HCT116 (cell line): ENCODE results near the gene ROCK2. TPM values are rescaled to one million over a fixed set of nuclear protein-coding genes. Genes with fewer than 3 reads are reported as not detected.

ENCODE experiments used
- ATAC-seq: fragments of 200-7000 bp; cut with Tn5 transposase; 2 replicates; pipeline ENCODE4 v1.9.1; 2020; ENCODE audit warnings: mild to moderate bottlenecking, moderate library complexity
- BruUV-seq: library from RNA; stranded (reverse); fragments of 400-500 nt; replicated peaks from 2 replicates; lab custom pipeline; 2021; lab: Mats Ljungman, UMichigan
- CTCF ChIA-PET: fragments of 300-600 bp; sonication (Branson Sonifier 250); formaldehyde crosslinking; loops from one replicate; lab custom pipeline; 2021; ENCODE audit warnings: antibody characterized with exemption; lab: Charles Lee
- POLR2A ChIA-PET: fragments of 300-600, 350-600 bp; sonication (Branson Sonifier 250); formaldehyde crosslinking; loops from one replicate; lab custom pipeline; 2021; ENCODE audit warnings: antibody characterized with exemption; lab: Charles Lee
- RAD21 ChIA-PET, 2 experiments: fragments of 300-600 bp; sonication (Branson Sonifier 250); formaldehyde crosslinking; loops; one replicate each; lab custom pipeline; 2023; ENCODE audit warnings: low total read pairs in 2 of 2; ENCODE audit not compliant: uncharacterized antibody in 2 of 2, unreplicated experiment in 2 of 2, low non-redundant PET in 1 of 2; lab: Charles Lee
- DNase-seq: peaks from one replicate; pipeline ENCODE4 v3.0.0-alpha.2; 2010; ENCODE audit warnings: low read depth, low spot score
- H2AFZ ChIP-seq: fragments of 200-600 bp; shearing (Covaris generic), sonication (generic); 2 replicates; pipeline ENCODE4 v1.6.1; 2017; ENCODE audit warnings: low read depth, mixed run types, mixed read lengths, antibody characterized with exemption, low read length; ENCODE audit not compliant: poor library complexity, severe bottlenecking
- H3K27ac ChIP-seq: 2 replicates; pipeline ENCODE4 v1.5.1; 2012; ENCODE audit warnings: low read depth, low read length
- H3K27me3 ChIP-seq: fragments of 200-600 bp; sonication (generic); 2 replicates; pipeline ENCODE4 v1.6.1; 2016; ENCODE audit warnings: mixed run types, low read length, mixed read lengths; ENCODE audit not compliant: insufficient read depth
- H3K36me3 ChIP-seq, 2 experiments: fragments of 200-500 bp in 1 of 2; fragments of 200-600 bp in 1 of 2; sonication (Bioruptor generic) in 1 of 2; sonication (generic) in 1 of 2; 2 replicates each; pipeline versions ENCODE4 v1.5.1 to v1.6.1; 2014 to 2016; ENCODE audit warnings: low read length in 2 of 2, inconsistent platforms in 1 of 2, mixed read lengths in 1 of 2, mixed run types in 1 of 2; ENCODE audit not compliant: insufficient read depth in 2 of 2, control insufficient read depth in 1 of 2
- H3K4me1 ChIP-seq, 2 experiments: fragments of 200-600 bp in 1 of 2; sonication (generic) in 1 of 2; 2 replicates each; pipeline versions ENCODE4 v1.5.1 to v1.6.1; 2012 to 2017; ENCODE audit warnings: low read length in 2 of 2, inconsistent platforms in 1 of 2, mild to moderate bottlenecking in 1 of 2, mixed read lengths in 1 of 2, mixed run types in 1 of 2, moderate library complexity in 1 of 2; ENCODE audit not compliant: insufficient read depth in 2 of 2, control insufficient read depth in 1 of 2
- H3K4me2 ChIP-seq: fragments of 200-600 bp; sonication (generic); 2 replicates; pipeline ENCODE4 v1.6.1; 2017; ENCODE audit warnings: mixed run types, low read length, mixed read lengths
- H3K4me3 ChIP-seq, 2 experiments: fragments of 200-600 bp in 1 of 2; sonication (generic) in 1 of 2; replicated peaks in 1 of 2; 2 replicates each; pipeline ENCODE4 v1.5.1; 2011 to 2016; ENCODE audit warnings: low read length in 2 of 2, control low read depth in 1 of 2, low read depth in 1 of 2, mild to moderate bottlenecking in 1 of 2, mixed read lengths in 1 of 2, mixed run types in 1 of 2
- H3K79me2 ChIP-seq: fragments of 200-600 bp; sonication (generic); 2 replicates; pipeline ENCODE4 v1.6.1; 2017; ENCODE audit warnings: mild to moderate bottlenecking, mixed run types, low read length, moderate library complexity, mixed read lengths; ENCODE audit not compliant: insufficient read depth
- H3K9ac ChIP-seq: fragments of 200-600 bp; sonication (generic); 2 replicates; pipeline ENCODE4 v1.6.1; 2016; ENCODE audit warnings: low read length, mixed read lengths
- H3K9me2 ChIP-seq: fragments of 200-600 bp; sonication (generic), shearing (Covaris generic); 2 replicates; pipeline ENCODE4 v1.6.1; 2017; ENCODE audit warnings: mixed run types, mild to moderate bottlenecking, moderate library complexity; ENCODE audit not compliant: insufficient read depth
- H3K9me3 ChIP-seq, 2 experiments: fragments of 200-500 bp in 1 of 2; fragments of 200-600 bp in 1 of 2; sonication (Bioruptor generic) in 1 of 2; sonication (generic) in 1 of 2; 2 replicates each; pipeline ENCODE4 v1.6.1; 2014 to 2017; ENCODE audit warnings: low read length in 2 of 2, mixed read lengths in 2 of 2, inconsistent platforms in 1 of 2, low read depth in 1 of 2, mild to moderate bottlenecking in 1 of 2, mixed run types in 1 of 2, moderate library complexity in 1 of 2; ENCODE audit not compliant: control insufficient read depth in 1 of 2, insufficient read depth in 1 of 2
- H4K20me1 ChIP-seq: fragments of 200-600 bp; sonication (generic), shearing (Covaris generic); 2 replicates; pipeline ENCODE4 v1.6.1; 2017; ENCODE audit warnings: mixed run types, mild to moderate bottlenecking, moderate library complexity; ENCODE audit not compliant: insufficient read depth
- CTCF ChIP-seq, 3 experiments: fragments of 200-600 bp in 1 of 3; sonication (generic) in 1 of 3; IDR thresholded peaks in 2 of 3; conservative IDR thresholded peaks in 1 of 3; 2 replicates each; pipeline ENCODE4 v1.5.1; 2012 to 2017; ENCODE audit warnings: low read depth in 2 of 3, low read length in 2 of 3, antibody characterized with exemption in 1 of 3, borderline replicate concordance in 1 of 3, control low read depth in 1 of 3, mild to moderate bottlenecking in 1 of 3, mixed read lengths in 1 of 3, mixed run types in 1 of 3, moderate library complexity in 1 of 3; ENCODE audit not compliant: insufficient read depth in 1 of 3
- ELF1 ChIP-seq: IDR thresholded peaks from 2 replicates; pipeline ENCODE4 v1.6.1; 2012; ENCODE audit warnings: low read depth, borderline replicate concordance
- EZH2phosphoT487 ChIP-seq: fragments of 200-600 bp; IDR thresholded peaks from 2 replicates; pipeline ENCODE4 v1.6.1; 2018; ENCODE audit warnings: antibody characterized with exemption, borderline replicate concordance
- JUND ChIP-seq: IDR thresholded peaks from 2 replicates; pipeline ENCODE4 v1.6.1; 2012
- POLR2AphosphoS5 ChIP-seq: IDR thresholded peaks from 2 replicates; pipeline ENCODE4 v1.6.1; 2011; ENCODE audit warnings: mild to moderate bottlenecking, low read depth, low read length, moderate library complexity
- RAD21 ChIP-seq: IDR thresholded peaks from 2 replicates; pipeline ENCODE4 v1.6.1; 2012; ENCODE audit warnings: low read depth, mild to moderate bottlenecking
- SP1 ChIP-seq: IDR thresholded peaks from 2 replicates; pipeline ENCODE4 v1.6.1; 2012; ENCODE audit warnings: low read depth
- intact Hi-C: fragments of 100-400 bp; cut with micrococcal nuclease; formaldehyde crosslinking; loops from 2 replicates; pipeline ENCODE4 v1.10.0; 2022
- total RNA-seq: library from RNA; stranded (reverse); gene quantifications from one replicate; pipeline ENCODE4 v1.2.1, GENCODE V29; 2021; ENCODE audit not compliant: unreplicated experiment
- TF ChIP-seq, protein P1 (sequence below): IDR thresholded peaks from 2 replicates; pipeline ENCODE4 v1.6.1; 2011; ENCODE audit warnings: mild to moderate bottlenecking, low read length, moderate library complexity; ENCODE audit not compliant: insufficient replicate concordance; ENCODE audit errors: extremely low read depth
- TF ChIP-seq, protein P2 (sequence below): IDR thresholded peaks from 2 replicates; pipeline ENCODE4 v1.6.1; 2012

The ROCK2 gene
- total RNA-seq, 1 experiment from 2014 or later: 48.0 TPM

- intact Hi-C loops: no loop called here
- no peak overlapping the region for H3K9ac ChIP-seq
- CTCF ChIA-PET: no interaction called here
- H3K27ac ChIP-seq: no peak overlapping the region
- H2AFZ ChIP-seq: no peak overlapping the region
- H3K9me2 ChIP-seq: no peaks in the 10 kb centered on the region
- H3K4me3 ChIP-seq: no peak overlapping the region
- POLR2A ChIA-PET: no interaction called here
- no peaks in the 10 kb centered on the region for H3K36me3 ChIP-seq
- H3K9me3 ChIP-seq: no peaks in the 10 kb centered on the region
- RAD21 ChIA-PET: no interaction called here
- no peaks in the 10 kb centered on the region for H3K4me1 ChIP-seq
- H4K20me1 ChIP-seq: no peaks in the 10 kb centered on the region
- no TSS peak for BruUV-seq
- no peak for DNase-seq
- no peaks in the 10 kb centered on the region for H3K27me3 ChIP-seq
- no peak overlapping the region for H3K4me2 ChIP-seq
- no peak for ATAC-seq
- no peaks in the 10 kb centered on the region for H3K79me2 ChIP-seq
- TF ChIP-seq RAD21 (no peak), JUND (no peak), POLR2AphosphoS5 (no peak), ELF1 (no peak), CTCF (IDR thresholded peaks at IDR 0.05 in 2 of 3, conservative IDR thresholded peaks at IDR 0.05 in 1 of 3; ENCODE audit: borderline replicate concordance in 1 of 3, insufficient read depth in 1 of 3, low read depth in 2 of 3, low read length in 2 of 3) (no peak), SP1 (no peak), EZH2phosphoT487 (no peak)
- TF ChIP-seq, protein P1, sequence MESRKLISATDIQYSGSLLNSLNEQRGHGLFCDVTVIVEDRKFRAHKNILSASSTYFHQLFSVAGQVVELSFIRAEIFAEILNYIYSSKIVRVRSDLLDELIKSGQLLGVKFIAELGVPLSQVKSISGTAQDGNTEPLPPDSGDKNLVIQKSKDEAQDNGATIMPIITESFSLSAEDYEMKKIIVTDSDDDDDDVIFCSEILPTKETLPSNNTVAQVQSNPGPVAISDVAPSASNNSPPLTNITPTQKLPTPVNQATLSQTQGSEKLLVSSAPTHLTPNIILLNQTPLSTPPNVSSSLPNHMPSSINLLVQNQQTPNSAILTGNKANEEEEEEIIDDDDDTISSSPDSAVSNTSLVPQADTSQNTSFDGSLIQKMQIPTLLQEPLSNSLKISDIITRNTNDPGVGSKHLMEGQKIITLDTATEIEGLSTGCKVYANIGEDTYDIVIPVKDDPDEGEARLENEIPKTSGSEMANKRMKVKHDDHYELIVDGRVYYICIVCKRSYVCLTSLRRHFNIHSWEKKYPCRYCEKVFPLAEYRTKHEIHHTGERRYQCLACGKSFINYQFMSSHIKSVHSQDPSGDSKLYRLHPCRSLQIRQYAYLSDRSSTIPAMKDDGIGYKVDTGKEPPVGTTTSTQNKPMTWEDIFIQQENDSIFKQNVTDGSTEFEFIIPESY: no peak
- TF ChIP-seq, protein P2, sequence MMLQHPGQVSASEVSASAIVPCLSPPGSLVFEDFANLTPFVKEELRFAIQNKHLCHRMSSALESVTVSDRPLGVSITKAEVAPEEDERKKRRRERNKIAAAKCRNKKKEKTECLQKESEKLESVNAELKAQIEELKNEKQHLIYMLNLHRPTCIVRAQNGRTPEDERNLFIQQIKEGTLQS: no peak
Observed at GRCh38 chr2:11146076-11146475, 198.4 kb downstream of the ROCK2 start.
